Measurements from ENCODE around the gene CCDC61. TPM values are rescaled to one million over a fixed set of nuclear protein-coding genes. Genes with fewer than 3 reads are reported as not detected.

CCDC61 gene
- total RNA-seq, 3 donors from 2014 or later = 16.5 to 25.0 (median 17.6) TPM

GRCh38 chr19:46036744-46037128, 41.5 kb downstream of the CCDC61 start:
- DNase-seq (no peak), ATAC-seq (no peak)
- no peaks in the 10 kb centered on the region for H3K4me1 ChIP-seq (ENCODE audit: low read depth)
- TF ChIP-seq CTCF (IDR thresholded peaks at IDR 0.05) = no peak
- intact Hi-C loops (cut with DNase I, micrococcal nuclease) = loop anchor here in 1 of 2 donors (10.0 kb wide), 1 partner anchor 228 kb away; no protein-coding TSS in a partner anchor
- H3K9me3 ChIP-seq = no peaks in the 10 kb centered on the region
- no peaks in the 10 kb centered on the region for H3K36me3 ChIP-seq (ENCODE audit: low read depth)
- H3K4me3 ChIP-seq = no peak overlapping the region

GRCh38 chr19:46040125-46040524, 44.9 kb downstream of the CCDC61 start:
- H3K4me3 ChIP-seq = no peak overlapping the region
- DNase-seq (no peak), ATAC-seq (no peak)
- no peak for TF ChIP-seq CTCF (IDR thresholded peaks at IDR 0.05)
- no peaks in the 10 kb centered on the region for H3K4me1 ChIP-seq (ENCODE audit: low read depth)
- intact Hi-C loops (cut with DNase I, micrococcal nuclease) = no loop called here
- no peaks in the 10 kb centered on the region for H3K36me3 ChIP-seq (ENCODE audit: low read depth)
- no peaks in the 10 kb centered on the region for H3K9me3 ChIP-seq

- intact Hi-C loops (cut with DNase I, micrococcal nuclease) = no loop called here
- H3K9me3 ChIP-seq = no peaks in the 10 kb centered on the region
- no peaks in the 10 kb centered on the region for H3K36me3 ChIP-seq (ENCODE audit: low read depth)
- DNase-seq (no peak), ATAC-seq (peak; percentile 85)
- TF ChIP-seq CTCF (IDR thresholded peaks at IDR 0.05) = no peak
- H3K4me3 ChIP-seq = no peak within 1 kb of the TSS
- H3K4me1 ChIP-seq (ENCODE audit: low read depth) = no peaks in the 10 kb centered on the region
These were observed 45.8 kb downstream of the CCDC61 start, which contains the start of gene IGFL4 for GRCh38 chr19:46040952-46041500. Gene IGFL4 (minus strand): TSS chr19:46041002. CDS start chr19:46040962, 40 bp downstream.

GRCh38 chr19:46042252-46042883, 47.1 kb downstream of the CCDC61 start:
- TF ChIP-seq CTCF (IDR thresholded peaks at IDR 0.05) = no peak
- H3K4me1 ChIP-seq (ENCODE audit: low read depth) = no peaks in the 10 kb centered on the region
- no peaks in the 10 kb centered on the region for H3K36me3 ChIP-seq (ENCODE audit: low read depth)
- H3K4me3 ChIP-seq = no peak overlapping the region
- DNase-seq = no peak
- peak; percentile 39 for ATAC-seq
- H3K9me3 ChIP-seq = no peaks in the 10 kb centered on the region
- intact Hi-C loops (cut with DNase I, micrococcal nuclease) = no loop called here

GRCh38 chr19:46043519-46043918, 48.3 kb downstream of the CCDC61 start:
- Histone ChIP-seq H3K4me3 (no peak overlapping the region), H3K9me3 (no peaks in the 10 kb centered on the region), H3K4me1 (ENCODE audit: low read depth) (no peaks in the 10 kb centered on the region), H3K36me3 (ENCODE audit: low read depth) (no peaks in the 10 kb centered on the region)
- no peak for TF ChIP-seq CTCF (IDR thresholded peaks at IDR 0.05)
- ATAC-seq (no peak), DNase-seq (no peak)
- intact Hi-C loops (cut with DNase I, micrococcal nuclease) = no loop called here
